Endometrium (tissue), 2 donors: Measurements from ENCODE around the gene COX6B2.

Experiments used
- FAIRE-seq: peaks from 2 replicates; lab custom pipeline; 2012; peaks lifted over from hg19 to GRCh38; lab: Jason Lieb, UNC
- donor health status: control.
- donor health status: control.

Gene COX6B2

GRCh38 chr19:55383279-55384130 lies 29.0 kb upstream of the COX6B2 start:
- no peak for FAIRE-seq

- FAIRE-seq, result no peak
Measured at GRCh38 chr19:55382522-55383054, 28.1 kb upstream of the COX6B2 start.

- no peak for FAIRE-seq
Measured at GRCh38 chr19:55382013-55382412, 27.5 kb upstream of the COX6B2 start.

- FAIRE-seq, result no peak
Measured at GRCh38 chr19:55379174-55379573, 24.7 kb upstream of the COX6B2 start.

- no peak for FAIRE-seq
Measured at GRCh38 chr19:55377356-55378131, 23.0 kb upstream of the COX6B2 start.

GRCh38 chr19:55376241-55376933 lies 21.9 kb upstream of the COX6B2 start, which contains the start of gene TMEM190:
TSS of gene TMEM190 (plus strand) at chr19:55376826. CDS start at chr19:55376854, 28 bp downstream.
- FAIRE-seq, result no peak

GRCh38 chr19:55373993-55374757 lies 19.7 kb upstream of the COX6B2 start:
- FAIRE-seq, result no peak

GRCh38 chr19:55373306-55373992 lies 18.9 kb upstream of the COX6B2 start:
- FAIRE-seq, result no peak

GRCh38 chr19:55372316-55373081 lies 18.0 kb upstream of the COX6B2 start:
- no peak for FAIRE-seq

GRCh38 chr19:55370305-55370988 lies 15.9 kb upstream of the COX6B2 start, which contains the start of gene IL11:
TSS of gene IL11 (minus strand) at chr19:55370463. CDS start at chr19:55370310, 153 bp downstream.
- FAIRE-seq, result no peak

- no peak for FAIRE-seq
Measured at GRCh38 chr19:55369653-55370304, 15.3 kb upstream of the COX6B2 start.

GRCh38 chr19:55368701-55369563 lies 14.4 kb upstream of the COX6B2 start:
- no peak for FAIRE-seq

- FAIRE-seq, result no peak
Measured at GRCh38 chr19:55368106-55368505, 13.6 kb upstream of the COX6B2 start.

- no peak for FAIRE-seq
Measured at GRCh38 chr19:55366790-55367189, 12.3 kb upstream of the COX6B2 start.

- FAIRE-seq, result no peak
Measured at GRCh38 chr19:55365964-55366363, 11.4 kb upstream of the COX6B2 start.

- no peak for FAIRE-seq
Measured at GRCh38 chr19:55365245-55365644, 10.7 kb upstream of the COX6B2 start.

- no peak for FAIRE-seq
Measured at GRCh38 chr19:55362990-55363716, 8.6 kb upstream of the COX6B2 start, which contains the start of gene GARIN5B. TSS of gene GARIN5B (minus strand) at chr19:55363260. CDS start at chr19:55363066, 194 bp downstream.
